Stimulated activated CD8-positive, alpha-beta memory T cell treated with anti-CD3 and anti-CD28 coated beads, Interleukin-2, amount 100 ng/mL, for 48 hours (primary cell): ENCODE results near the gene PNLIPRP1.

Experiments
- DNase-seq, 2 donors: peaks; one replicate each; pipeline ENCODE4 v3.0.0-alpha.2; 2020; ENCODE audit warnings: low read depth in 2 of 2

PNLIPRP1 gene

GRCh38 chr10:116590590-116591444 is at the start of gene PNLIPRP1:
TSS of gene PNLIPRP1 (plus strand) at chr10:116590959. CDS start at chr10:116591130, 171 bp downstream.
- DNase-seq: no peak

GRCh38 chr10:116542007-116542677 is 48.6 kb upstream of the PNLIPRP1 start:
- no peak for DNase-seq

- DNase-seq: no peak
These were observed 45.6 kb upstream of the PNLIPRP1 start for GRCh38 chr10:116545122-116545521.

GRCh38 chr10:116545756-116546155 is 45.0 kb upstream of the PNLIPRP1 start, which contains the start of gene PNLIP:
TSS of gene PNLIP (plus strand) at chr10:116545931. CDS start at chr10:116546093, 162 bp downstream.
- no peak for DNase-seq

- no peak for DNase-seq
These were observed 42.5 kb upstream of the PNLIPRP1 start for GRCh38 chr10:116548301-116548700.

- DNase-seq: no peak
These were observed 37.3 kb upstream of the PNLIPRP1 start for GRCh38 chr10:116553378-116553980.

GRCh38 chr10:116554628-116555027 is 36.1 kb upstream of the PNLIPRP1 start:
- no peak for DNase-seq

- no peak for DNase-seq
These were observed 34.9 kb upstream of the PNLIPRP1 start for GRCh38 chr10:116555880-116556279.

GRCh38 chr10:116557305-116557880 is 33.4 kb upstream of the PNLIPRP1 start:
- DNase-seq: no peak

- DNase-seq: no peak
These were observed 25.2 kb upstream of the PNLIPRP1 start for GRCh38 chr10:116565534-116565933.

GRCh38 chr10:116566932-116567331 is 23.8 kb upstream of the PNLIPRP1 start:
- no peak for DNase-seq

GRCh38 chr10:116567335-116567734 is 23.4 kb upstream of the PNLIPRP1 start:
- no peak for DNase-seq

- DNase-seq: no peak
These were observed 16.0 kb upstream of the PNLIPRP1 start for GRCh38 chr10:116574797-116575196.

GRCh38 chr10:116587878-116588591 is 2.7 kb upstream of the PNLIPRP1 start:
- no peak for DNase-seq

- DNase-seq: no peak
These were observed 1.8 kb upstream of the PNLIPRP1 start for GRCh38 chr10:116588995-116589394.

GRCh38 chr10:116589926-116590325 is 833 bp upstream of the PNLIPRP1 start:
- no peak for DNase-seq

- DNase-seq: no peak
These were observed 2.5 kb downstream of the PNLIPRP1 start for GRCh38 chr10:116593139-116593740.

- DNase-seq: no peak
These were observed 3.8 kb downstream of the PNLIPRP1 start for GRCh38 chr10:116594525-116595035.

GRCh38 chr10:116596062-116596461 is 5.3 kb downstream of the PNLIPRP1 start:
- no peak for DNase-seq

GRCh38 chr10:116597543-116597942 is 6.8 kb downstream of the PNLIPRP1 start:
- no peak for DNase-seq

- DNase-seq: no peak
These were observed 7.6 kb downstream of the PNLIPRP1 start for GRCh38 chr10:116598329-116598728.
